Measurements from ENCODE around the gene DBT. TPM values are rescaled to one million over a fixed set of nuclear protein-coding genes. Genes with fewer than 3 reads are reported as not detected.
"Not testable (repeated sequence)": the region's sequence is repeated elsewhere in the genome, so short reads cannot be mapped to it uniquely, and the experiment has no call there.

The DBT gene
- total RNA-seq, 1 experiment from 2014 or later, result 20.3 TPM

DNA sequence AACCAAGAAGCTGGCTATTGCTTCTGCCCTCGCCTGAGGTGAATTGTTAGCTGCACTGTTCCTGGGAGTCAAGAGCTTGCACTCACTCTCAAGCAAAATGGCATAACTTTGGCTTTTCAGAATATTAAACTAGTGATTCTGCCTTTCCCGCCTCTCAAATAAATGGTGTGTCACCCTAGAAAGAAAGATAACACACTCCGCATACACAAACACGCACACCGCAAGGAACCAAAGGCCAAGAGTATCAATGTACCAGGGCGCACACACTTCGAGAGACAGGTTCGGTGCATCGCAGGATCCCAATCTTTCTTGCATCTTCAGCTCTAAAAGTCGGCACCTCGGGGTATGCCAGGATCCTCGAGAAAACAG, 15.9 kb upstream of the DBT start:
- H3K23ac ChIP-seq (ENCODE audit: insufficient read length, low read depth, low read length), result no peak overlapping the region
- H3K9me3 ChIP-seq (ENCODE audit: control insufficient read depth, low read depth, low read length), result no peaks in the 10 kb centered on the region
- no peak overlapping the region for H2BK15ac ChIP-seq (ENCODE audit: low read depth, low read length)
- H3K27me3 ChIP-seq (ENCODE audit: insufficient read depth, low read length), result no peaks in the 10 kb centered on the region
- Mint-ChIP-seq H3K27ac (peak overlapping the region in 2 of 3 experiments; percentile 59 to 99; a peak in 5 of 7 replicates), H3K4me1 (peaks cover 6 to 11% of the 10 kb centered on the region in 2 experiments), H3K4me3 (peak overlapping the region; percentile 98 to 99), H3K27me3 (ENCODE audit: low read depth) (peaks cover 3% of the 10 kb centered on the region), H3K9me3 (peaks cover 18 to 34% of the 10 kb centered on the region in 2 experiments), H3K36me3 (ENCODE audit: insufficient read depth in 1 of 3, low read depth in 3 of 3) (peaks cover 38 to 55% (median 49%) of the 10 kb centered on the region in 3 experiments)
- no peaks in the 10 kb centered on the region for H3K79me2 ChIP-seq (ENCODE audit: insufficient read depth, low read length)
- no peak overlapping the region for H3K18ac ChIP-seq (ENCODE audit: insufficient read length, low read depth, low read length)
- TF ChIP-seq, protein P1, sequence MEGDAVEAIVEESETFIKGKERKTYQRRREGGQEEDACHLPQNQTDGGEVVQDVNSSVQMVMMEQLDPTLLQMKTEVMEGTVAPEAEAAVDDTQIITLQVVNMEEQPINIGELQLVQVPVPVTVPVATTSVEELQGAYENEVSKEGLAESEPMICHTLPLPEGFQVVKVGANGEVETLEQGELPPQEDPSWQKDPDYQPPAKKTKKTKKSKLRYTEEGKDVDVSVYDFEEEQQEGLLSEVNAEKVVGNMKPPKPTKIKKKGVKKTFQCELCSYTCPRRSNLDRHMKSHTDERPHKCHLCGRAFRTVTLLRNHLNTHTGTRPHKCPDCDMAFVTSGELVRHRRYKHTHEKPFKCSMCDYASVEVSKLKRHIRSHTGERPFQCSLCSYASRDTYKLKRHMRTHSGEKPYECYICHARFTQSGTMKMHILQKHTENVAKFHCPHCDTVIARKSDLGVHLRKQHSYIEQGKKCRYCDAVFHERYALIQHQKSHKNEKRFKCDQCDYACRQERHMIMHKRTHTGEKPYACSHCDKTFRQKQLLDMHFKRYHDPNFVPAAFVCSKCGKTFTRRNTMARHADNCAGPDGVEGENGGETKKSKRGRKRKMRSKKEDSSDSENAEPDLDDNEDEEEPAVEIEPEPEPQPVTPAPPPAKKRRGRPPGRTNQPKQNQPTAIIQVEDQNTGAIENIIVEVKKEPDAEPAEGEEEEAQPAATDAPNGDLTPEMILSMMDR (conservative IDR thresholded peaks at IDR 0.05), result no peak
- no peak overlapping the region for H4K91ac ChIP-seq (ENCODE audit: insufficient read length, low read depth, low read length)
- peak overlapping the region; percentile 42; the same call in 1 of the 2 replicates for H3K14ac ChIP-seq (ENCODE audit: insufficient read depth, low read length)
- H2BK5ac ChIP-seq (ENCODE audit: insufficient read length, low read length), result no peak overlapping the region
- no peak overlapping the region for H3K27ac ChIP-seq (ENCODE audit: insufficient read length, low read depth, low read length)
- H4K8ac ChIP-seq (replicated peaks; ENCODE audit: insufficient read length, low read depth, low read length), result no peak overlapping the region
- H3K4me1 ChIP-seq (ENCODE audit: insufficient read depth, low read length), result no peaks in the 10 kb centered on the region
- H3K4ac ChIP-seq (ENCODE audit: low read depth, low read length), result no peak overlapping the region
- no peak overlapping the region for H3K56ac ChIP-seq (ENCODE audit: insufficient read length, low read depth, low read length)
- no CpG with 5 or more reads among the region's 12 CpGs for WGBS (ENCODE audit: extremely low coverage, insufficient read length, low lambda C conversion rate)
- H3K23me2 ChIP-seq (ENCODE audit: insufficient read length, low read depth, low read length, poor library complexity, severe bottlenecking), result peaks cover 6% of the 10 kb centered on the region
- no peak overlapping the region for H2AK5ac ChIP-seq (ENCODE audit: insufficient read length, low read length)
- H2AFZ ChIP-seq (ENCODE audit: low read length), result peak overlapping the region; percentile 70
- H2BK12ac ChIP-seq (ENCODE audit: insufficient read length, low read depth, low read length), result no peak overlapping the region
- no peak overlapping the region for H4K5ac ChIP-seq (ENCODE audit: insufficient read length, low read depth, low read length)
- H2BK120ac ChIP-seq (ENCODE audit: low read depth, low read length, poor library complexity, severe bottlenecking), result no peak overlapping the region
- no peak for DNase-seq
- no peaks in the 10 kb centered on the region for H4K20me1 ChIP-seq (ENCODE audit: control insufficient read depth, insufficient read depth, insufficient read length)
- H2BK20ac ChIP-seq (ENCODE audit: low read depth, low read length, poor library complexity, severe bottlenecking), result no peak overlapping the region
- H3K79me1 ChIP-seq (ENCODE audit: insufficient read depth, low read depth, low read length, poor library complexity, severe bottlenecking), result peaks cover 4% of the 10 kb centered on the region
- H3K4me2 ChIP-seq (ENCODE audit: insufficient read depth, insufficient read length, low read length), result peak overlapping the region; percentile 81
- peak overlapping the region; percentile 31 for H3K9ac ChIP-seq (ENCODE audit: extremely low read depth, insufficient read length, low read length)
- H3T11ph ChIP-seq (ENCODE audit: low read length), result no peak overlapping the region

- not testable (repeated sequence) for H3K9me3 ChIP-seq (ENCODE audit: control insufficient read depth, low read depth, low read length); H2BK15ac ChIP-seq (ENCODE audit: low read depth, low read length); H2BK20ac ChIP-seq (ENCODE audit: low read depth, low read length, poor library complexity, severe bottlenecking); H4K20me1 ChIP-seq (ENCODE audit: control insufficient read depth, insufficient read depth, insufficient read length); H3K79me1 ChIP-seq (ENCODE audit: insufficient read depth, low read depth, low read length, poor library complexity, severe bottlenecking); H3K27me3 ChIP-seq (ENCODE audit: insufficient read depth, low read length); H3K27me3 Mint-ChIP-seq (ENCODE audit: low read depth); H3T11ph ChIP-seq (ENCODE audit: low read length); H3K4me1 ChIP-seq (ENCODE audit: insufficient read depth, low read length); H3K9ac ChIP-seq (ENCODE audit: extremely low read depth, insufficient read length, low read length); H2AFZ ChIP-seq (ENCODE audit: low read length); H2AK5ac ChIP-seq (ENCODE audit: insufficient read length, low read length); H4K91ac ChIP-seq (ENCODE audit: insufficient read length, low read depth, low read length); H3K79me2 ChIP-seq (ENCODE audit: insufficient read depth, low read length); H3K4me2 ChIP-seq (ENCODE audit: insufficient read depth, insufficient read length, low read length); H3K18ac ChIP-seq (ENCODE audit: insufficient read length, low read depth, low read length); H2BK120ac ChIP-seq (ENCODE audit: low read depth, low read length, poor library complexity, severe bottlenecking); H3K56ac ChIP-seq (ENCODE audit: insufficient read length, low read depth, low read length); H3K4ac ChIP-seq (ENCODE audit: low read depth, low read length); H2BK12ac ChIP-seq (ENCODE audit: insufficient read length, low read depth, low read length); H3K23ac ChIP-seq (ENCODE audit: insufficient read length, low read depth, low read length); H4K5ac ChIP-seq (ENCODE audit: insufficient read length, low read depth, low read length); H3K23me2 ChIP-seq (ENCODE audit: insufficient read length, low read depth, low read length, poor library complexity, severe bottlenecking); DNase-seq; H4K8ac ChIP-seq (replicated peaks; ENCODE audit: insufficient read length, low read depth, low read length); H3K14ac ChIP-seq (ENCODE audit: insufficient read depth, low read length); H3K4me3 Mint-ChIP-seq; H3K27ac ChIP-seq (ENCODE audit: insufficient read length, low read depth, low read length); H2BK5ac ChIP-seq (ENCODE audit: insufficient read length, low read length); H3K27ac Mint-ChIP-seq
- no CpG with 5 or more reads among the region's 5 CpGs for WGBS (ENCODE audit: extremely low coverage, insufficient read length, low lambda C conversion rate)
- peaks cover 20 to 44% of the 10 kb centered on the region in 2 experiments for H3K9me3 Mint-ChIP-seq
- peaks cover 30 to 43% (median 37%) of the 10 kb centered on the region in 3 experiments for H3K36me3 Mint-ChIP-seq (ENCODE audit: insufficient read depth in 1 of 3, low read depth in 3 of 3)
- peaks cover 6 to 11% of the 10 kb centered on the region in 2 experiments for H3K4me1 Mint-ChIP-seq
These were observed 14.4 kb upstream of the DBT start for GRCh38 chr1:100264081-100264480.

Data from H9 (cell line).